HL-60/S4 treated with phorbol 12-myristate 13-acetate at 8.2 ng/mL for 4 days and 3 days (cell line): Measurements from ENCODE around the gene MBD4.
"Not testable (repeated sequence)": the region's sequence is repeated elsewhere in the genome, so short reads cannot be mapped to it uniquely, and the experiment has no call there.

Experiments
- in situ Hi-C: fragments of 300-500 bp; cut with MboI; formaldehyde crosslinking; loops from 2 replicates; pipeline ENCODE4 v1.15.0; 2022; ENCODE audit warnings: low sequenced_read_pairs

The MBD4 gene

GRCh38 chr3:129432671-129433070 is 7.1 kb downstream of the MBD4 start:
- in situ Hi-C loops = no loop called here

GRCh38 chr3:129432036-129432435 is 7.7 kb downstream of the MBD4 start:
- in situ Hi-C loops = no loop called here

- in situ Hi-C loops = no loop called here
These were observed 10.1 kb downstream of the MBD4 start for GRCh38 chr3:129429602-129430001.

DNA sequence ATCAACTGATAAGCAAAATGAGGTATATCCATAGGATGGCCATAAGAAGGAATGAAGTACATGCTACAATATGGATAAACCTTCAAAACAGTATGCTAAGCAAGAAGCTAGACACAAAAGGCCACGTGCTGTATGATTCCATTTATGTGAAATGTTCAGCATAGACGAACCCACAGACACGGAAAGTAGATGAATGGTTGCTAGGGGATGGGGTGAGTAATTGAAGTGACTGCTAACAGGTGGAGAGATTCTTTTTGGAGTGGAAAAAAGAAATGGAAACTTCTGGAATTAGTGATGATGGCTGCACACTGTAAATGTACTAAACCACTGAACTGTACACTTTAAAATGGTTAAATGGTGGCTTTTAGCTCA is 10.7 kb downstream of the MBD4 start:
- in situ Hi-C loops = no loop called here

- in situ Hi-C loops = no loop called here
These were observed 11.2 kb downstream of the MBD4 start, which contains the start of gene EFCAB12 for GRCh38 chr3:129428376-129429079. TSS of gene EFCAB12 (minus strand) at chr3:129428636. CDS start at chr3:129428488, 148 bp downstream.

GRCh38 chr3:129428007-129428375 is 11.8 kb downstream of the MBD4 start:
- in situ Hi-C loops = no loop called here

DNA sequence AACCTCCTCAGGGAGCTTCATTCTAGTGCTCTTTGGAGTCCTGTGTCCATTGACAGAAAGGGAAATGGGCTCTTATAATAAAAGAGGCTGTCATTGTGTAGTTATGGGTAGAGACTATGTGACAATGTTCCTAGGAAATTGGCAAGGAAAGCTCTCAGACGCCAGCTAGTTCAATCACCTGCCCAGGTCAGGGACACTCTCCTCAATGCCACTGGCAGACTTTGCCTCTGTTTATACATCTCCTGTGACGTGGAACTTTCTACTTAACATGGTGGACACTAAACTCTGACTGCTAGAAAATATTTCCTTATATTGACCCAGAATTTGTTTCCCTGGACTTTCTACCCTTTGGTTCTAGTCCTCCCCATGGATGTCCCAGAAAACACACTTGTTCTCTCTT is 14.1 kb downstream of the MBD4 start:
- in situ Hi-C loops = no loop called here

DNA sequence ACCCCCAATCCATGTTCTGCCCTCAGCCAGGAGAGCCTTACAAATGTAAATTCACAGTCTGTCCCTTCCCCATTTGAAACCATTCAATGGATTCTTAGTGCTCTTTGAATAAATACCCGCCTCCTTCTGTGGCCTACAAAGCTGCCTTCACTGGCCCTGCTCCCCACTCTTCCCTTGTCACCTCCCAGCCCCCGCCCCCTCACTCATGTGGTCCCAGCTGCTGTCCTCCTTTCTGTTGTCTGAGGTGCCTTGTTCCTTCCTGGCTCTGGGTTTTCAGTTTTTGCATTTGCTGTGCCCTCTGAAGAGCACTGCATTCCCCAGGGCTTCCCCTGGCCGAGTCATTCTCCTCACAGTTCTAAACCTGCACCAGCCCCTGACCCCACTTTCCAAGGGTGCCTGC is 14.5 kb downstream of the MBD4 start:
- in situ Hi-C loops = no loop called here

DNA sequence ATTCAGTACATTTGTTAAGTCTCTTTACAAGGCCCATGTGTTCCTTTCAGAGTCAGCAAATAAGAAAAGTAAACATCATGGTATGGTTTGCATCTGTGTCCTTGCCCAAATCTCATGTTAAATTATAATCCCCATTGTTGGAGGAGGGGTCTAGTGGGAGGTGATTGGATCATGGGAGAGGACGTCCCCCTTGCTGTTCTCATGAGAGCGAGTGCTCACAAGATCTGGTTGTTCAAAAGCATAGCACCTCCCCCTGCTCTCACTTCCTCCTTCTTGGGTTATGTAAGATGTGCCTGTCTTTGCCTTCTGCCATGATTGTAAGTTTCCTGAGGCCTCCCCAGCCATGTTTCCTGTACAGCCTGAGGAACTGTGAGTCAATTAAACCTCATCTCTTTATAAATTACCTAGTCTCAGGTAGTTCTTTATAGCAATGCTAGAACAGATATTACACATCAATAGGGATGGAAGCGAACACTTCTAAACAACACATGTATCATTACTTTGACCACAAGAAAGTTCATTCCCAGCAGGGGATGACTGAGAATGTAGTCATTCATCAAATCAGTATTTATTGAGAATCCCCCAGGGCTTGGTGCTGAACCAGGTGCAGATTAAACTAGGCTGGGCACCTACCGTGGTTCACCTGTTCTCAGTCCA is 15.4 kb downstream of the MBD4 start:
- in situ Hi-C loops = no loop called here

DNA sequence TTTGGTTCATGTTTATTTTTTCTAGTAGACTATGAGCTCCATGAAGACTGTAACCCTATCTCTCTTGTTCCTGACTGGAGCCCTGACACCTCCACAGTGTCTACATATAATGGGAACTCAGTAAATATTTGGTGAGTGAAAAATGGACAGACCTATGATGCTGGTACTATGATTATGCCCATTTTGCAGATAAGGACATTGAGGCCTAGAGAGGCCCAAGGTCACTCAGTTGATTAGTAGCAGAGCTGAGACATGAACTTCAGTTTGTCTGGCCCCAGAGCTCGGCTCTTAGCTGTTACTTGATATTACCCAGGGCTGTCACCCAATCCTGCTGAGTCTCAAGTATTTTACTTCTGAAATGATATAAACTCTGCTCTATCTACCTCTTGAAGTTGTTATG is 16.9 kb downstream of the MBD4 start:
- in situ Hi-C loops = no loop called here

- in situ Hi-C loops = no loop called here
These were observed 17.6 kb downstream of the MBD4 start for GRCh38 chr3:129421988-129422745.

GRCh38 chr3:129421236-129421883 is 18.4 kb downstream of the MBD4 start:
- in situ Hi-C loops = no loop called here

DNA sequence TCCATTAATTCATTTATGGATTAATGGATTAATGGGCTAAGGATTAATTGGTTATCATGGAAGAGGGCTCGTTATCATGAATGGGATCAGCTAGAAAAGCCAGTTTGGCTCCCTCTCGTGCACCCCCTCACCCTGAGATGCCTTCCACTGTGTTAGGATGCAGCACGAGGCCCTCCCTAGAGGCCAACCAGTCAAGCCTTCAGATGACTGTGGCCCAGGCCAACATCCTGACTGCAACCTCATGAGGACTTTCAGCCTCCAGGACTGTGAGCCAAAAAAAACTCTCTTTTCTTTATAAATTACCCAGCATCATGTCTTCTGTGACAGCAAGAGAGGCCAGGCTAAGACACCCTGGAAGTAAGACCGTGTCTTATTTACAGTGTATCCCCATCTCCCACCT is 20.3 kb downstream of the MBD4 start:
- in situ Hi-C loops = no loop called here

- in situ Hi-C loops = no loop called here
These were observed 21.4 kb downstream of the MBD4 start for GRCh38 chr3:129418041-129418973.

DNA sequence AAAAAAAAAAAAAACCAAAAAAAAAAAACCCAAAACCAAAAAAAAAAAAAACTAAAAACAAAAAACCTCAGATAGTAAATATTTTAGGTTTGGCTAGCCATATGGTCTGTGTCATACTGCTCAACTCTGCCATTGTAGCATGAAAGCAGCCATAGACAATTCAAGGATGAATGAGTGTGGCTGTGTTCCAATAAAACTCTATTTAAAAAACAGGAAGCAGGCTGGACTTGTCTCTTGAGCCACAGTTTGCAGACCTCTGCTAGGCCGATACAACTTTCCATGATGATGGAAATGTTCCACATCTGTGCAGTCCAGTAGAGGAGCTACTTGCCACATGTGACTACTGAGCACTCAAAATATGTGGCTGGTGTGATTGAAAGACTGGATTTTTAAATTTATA is 22.4 kb downstream of the MBD4 start:
- in situ Hi-C loops = no loop called here

DNA sequence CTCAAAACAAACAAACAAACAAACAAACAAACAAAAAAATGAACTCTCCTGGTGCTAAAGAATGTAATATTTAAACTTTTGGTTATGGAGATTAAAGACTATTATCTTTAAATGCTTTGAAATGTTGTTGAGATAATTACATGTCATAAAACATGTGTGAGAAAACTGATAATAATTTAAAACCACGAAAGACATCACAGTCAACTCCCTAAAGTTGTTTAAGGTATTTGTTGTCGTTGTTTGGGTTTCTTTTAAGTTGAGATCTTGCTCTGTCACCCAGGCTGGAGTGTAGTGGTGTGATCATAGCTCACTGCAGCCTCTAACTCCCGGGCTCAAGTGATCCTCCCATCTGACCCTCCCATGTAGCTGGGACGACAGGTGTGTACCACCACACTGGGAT is 23.3 kb downstream of the MBD4 start:
- in situ Hi-C loops = no loop called here

DNA sequence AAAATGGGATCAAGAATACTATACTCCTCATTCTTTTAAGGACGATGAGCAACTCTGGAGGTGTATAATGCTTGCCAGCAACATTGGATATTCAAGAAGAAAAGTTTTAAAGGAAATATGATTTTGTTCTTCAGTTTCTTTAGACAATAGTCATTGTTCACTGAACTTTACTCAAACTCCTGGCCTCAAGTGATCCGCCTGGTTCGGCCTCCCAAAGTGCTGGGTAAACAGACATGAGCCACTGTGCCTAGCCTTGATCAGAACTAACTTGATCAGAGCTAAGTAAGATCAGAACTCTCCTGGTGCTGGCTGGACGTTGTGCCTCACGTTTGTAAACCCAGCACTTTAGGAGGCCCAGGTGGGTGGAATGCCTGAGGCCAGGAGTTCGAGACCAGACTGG is 23.9 kb downstream of the MBD4 start:
- in situ Hi-C loops = no loop called here

- in situ Hi-C loops = no loop called here
These were observed 24.4 kb downstream of the MBD4 start for GRCh38 chr3:129415378-129415777.

- in situ Hi-C loops = no loop called here
These were observed 25.9 kb downstream of the MBD4 start for GRCh38 chr3:129413687-129414506.

- in situ Hi-C loops = not testable (repeated sequence)
These were observed 26.5 kb downstream of the MBD4 start for GRCh38 chr3:129413238-129413637.
